ENCODE data around the gene ZNF683. TPM values are rescaled to one million over a fixed set of nuclear protein-coding genes. Genes with fewer than 3 reads are reported as not detected.

Gene ZNF683
- total and polyA plus RNA-seq, 9 of the 15 experiments (the other 6 are each of a cell fraction or from before 2014, with no cell fraction given) = not detected

- TF ChIP-seq CHD7 (IDR thresholded peaks at IDR 0.05; ENCODE audit: low read depth, low read length) (no peak), ZNF239 (CRISPR knock-in tag; IDR thresholded peaks at IDR 0.05) (no peak), ARHGAP35 (IDR thresholded peaks at IDR 0.05; ENCODE audit: partially characterized antibody) (no peak), SMAD4 (CRISPR knock-in tag; conservative IDR thresholded peaks at IDR 0.05) (peak; percentile 97), NFE2L1 (tag; IDR thresholded peaks at IDR 0.05; ENCODE audit: borderline replicate concordance, low read depth) (no peak), DNMT1 (IDR thresholded peaks at IDR 0.05) (no peak), NCOA4 (IDR thresholded peaks at IDR 0.05; ENCODE audit: partially characterized antibody) (no peak), BRCA1 (IDR thresholded peaks at IDR 0.05) (no peak), BRCA1 (CRISPR knock-in tag; IDR thresholded peaks at IDR 0.05) (no peak), SRSF3 (IDR thresholded peaks at IDR 0.05; ENCODE audit: insufficient read depth, low read length) (no peak), PCBP2 (IDR thresholded peaks at IDR 0.05; ENCODE audit: low read depth, low read length, poor library complexity, severe bottlenecking) (no peak), VEZF1 (CRISPR knock-in tag; IDR thresholded peaks at IDR 0.05) (peak; percentile 93), MAFG (tag; conservative IDR thresholded peaks at IDR 0.05) (peak; percentile 55), HNRNPUL1 (IDR thresholded peaks at IDR 0.05; ENCODE audit: low read length) (no peak)
Observed at GRCh38 chr1:26378088-26378878, 5.7 kb upstream of the ZNF683 start (continued).
